GM23338 (cell line): ENCODE measurements around the gene PATE1. TPM values are rescaled to one million over a fixed set of nuclear protein-coding genes. Genes with fewer than 3 reads are reported as not detected.

Experiments used
- ATAC-seq: fragments of 200-7000 bp; cut with Tn5 transposase; 3 replicates; pipeline ENCODE4 v1.9.1; 2020
- DNase-seq: peaks from one replicate; pipeline ENCODE4 v3.0.0-alpha.2; 2015; ENCODE audit warnings: low spot score
- H2AFZ ChIP-seq: fragments of 200-600 bp; sonication (generic); 2 replicates; pipeline ENCODE4 v1.8.0; 2016; ENCODE audit warnings: antibody characterized with exemption, mild to moderate bottlenecking, moderate library complexity
- H3F3A ChIP-seq: fragments of 200-600 bp; sonication (generic); replicated peaks from 2 replicates; pipeline ENCODE4 v1.8.0; 2017; ENCODE audit warnings: antibody characterized with exemption, mixed run types, low read depth
- H3K27ac ChIP-seq: fragments of 200-600 bp; sonication (generic); 2 replicates; pipeline ENCODE4 v1.6.1; 2016; ENCODE audit warnings: low read depth
- H3K27me3 ChIP-seq: fragments of 200-600 bp; sonication (generic); 2 replicates; pipeline ENCODE4 v1.8.0; 2016; ENCODE audit warnings: mild to moderate bottlenecking, mixed run types, moderate library complexity; ENCODE audit not compliant: insufficient read depth
- H3K36me3 ChIP-seq: fragments of 200-600 bp; sonication (generic); 2 replicates; pipeline ENCODE4 v1.8.0; 2016; ENCODE audit warnings: mild to moderate bottlenecking; ENCODE audit not compliant: insufficient read depth
- H3K4me1 ChIP-seq: fragments of 200-600 bp; sonication (generic); 2 replicates; pipeline ENCODE4 v1.8.0; 2016; ENCODE audit warnings: mild to moderate bottlenecking, moderate library complexity; ENCODE audit not compliant: insufficient read depth
- H3K4me2 ChIP-seq: fragments of 200-600 bp; sonication (generic); 2 replicates; pipeline ENCODE4 v1.7.1; 2017; ENCODE audit warnings: mixed run types
- H3K4me3 ChIP-seq: fragments of 200-600 bp; sonication (generic); 2 replicates; pipeline ENCODE4 v1.6.1; 2016; ENCODE audit warnings: mixed run types
- H3K79me2 ChIP-seq: fragments of 200-600 bp; sonication (generic); replicated peaks from 2 replicates; pipeline ENCODE4 v1.8.0; 2017; ENCODE audit warnings: mild to moderate bottlenecking; ENCODE audit not compliant: insufficient read depth
- H3K9me2 ChIP-seq: fragments of 200-600 bp; sonication (generic); 2 replicates; pipeline ENCODE4 v1.8.0; 2017; ENCODE audit not compliant: insufficient read depth
- H4K20me1 ChIP-seq: fragments of 200-600 bp; sonication (generic); replicated peaks from 2 replicates; pipeline ENCODE4 v1.8.0; 2017; ENCODE audit warnings: mild to moderate bottlenecking; ENCODE audit not compliant: insufficient read depth
- H3K27ac Mint-ChIP-seq: 2 replicates; pipeline ENCODE4 v1.8.0; 2020; ENCODE audit warnings: inconsistent platforms, mild to moderate bottlenecking, moderate library complexity, mixed read lengths
- H3K27me3 Mint-ChIP-seq: 3 replicates; pipeline ENCODE4 v1.8.0; 2022; ENCODE audit warnings: low read depth, mild to moderate bottlenecking, moderate library complexity, mixed read lengths, inconsistent platforms; ENCODE audit not compliant: insufficient read depth, poor library complexity
- H3K36me3 Mint-ChIP-seq: 3 replicates; pipeline ENCODE4 v1.8.0; 2021; ENCODE audit warnings: low read depth, mild to moderate bottlenecking, inconsistent platforms, moderate library complexity, mixed read lengths
- H3K4me1 Mint-ChIP-seq: 3 replicates; pipeline ENCODE4 v1.8.0; 2020; ENCODE audit warnings: mild to moderate bottlenecking, inconsistent platforms, mixed read lengths
- H3K4me3 Mint-ChIP-seq: 3 replicates; pipeline ENCODE4 v1.8.0; 2021; ENCODE audit warnings: moderate library complexity, mild to moderate bottlenecking, inconsistent platforms, mixed read lengths
- H3K9me3 Mint-ChIP-seq: 3 replicates; pipeline ENCODE4 v1.8.0; 2020; ENCODE audit warnings: moderate library complexity, mild to moderate bottlenecking, inconsistent platforms, mixed read lengths
- CREB1 ChIP-seq: fragments of 250-450 bp; sonication (Bioruptor Pico); IDR thresholded peaks from 2 replicates; pipeline ENCODE4 v1.5.0; 2020; ENCODE audit warnings: low read depth, mild to moderate bottlenecking, moderate library complexity
- ETS1 ChIP-seq: IDR thresholded peaks from 2 replicates; pipeline ENCODE4 v1.6.1; 2016; ENCODE audit warnings: antibody characterized with exemption
- EZH2 ChIP-seq: fragments of 200-600 bp; sonication (generic); IDR thresholded peaks from one replicate; pipeline ENCODE4 v1.8.0; 2017; ENCODE audit warnings: antibody characterized with exemption, mild to moderate bottlenecking, low read depth; ENCODE audit not compliant: unreplicated experiment
- EZH2phosphoT487 ChIP-seq: fragments of 200-600 bp; sonication (generic); IDR thresholded peaks from one replicate; pipeline ENCODE4 v1.8.1; 2018; ENCODE audit warnings: antibody characterized with exemption; ENCODE audit not compliant: unreplicated experiment
- JUNB ChIP-seq: IDR thresholded peaks from one replicate; pipeline ENCODE4 v1.6.1; 2016; ENCODE audit warnings: antibody characterized with exemption; ENCODE audit not compliant: unreplicated experiment
- NANOG ChIP-seq: IDR thresholded peaks from 2 replicates; pipeline ENCODE4 v1.6.1; 2016; ENCODE audit warnings: antibody characterized with exemption, borderline replicate concordance
- POLR2AphosphoS5 ChIP-seq: IDR thresholded peaks from 2 replicates; pipeline ENCODE4 v1.6.1; 2016; ENCODE audit warnings: antibody characterized with exemption, low read depth
- REST ChIP-seq: IDR thresholded peaks from one replicate; pipeline ENCODE4 v1.6.1; 2018; ENCODE audit warnings: antibody characterized with exemption; ENCODE audit not compliant: unreplicated experiment
- ZNF114 ChIP-seq: fragments of 250-450 bp; sonication (Bioruptor Pico); IDR thresholded peaks from 2 replicates; pipeline ENCODE4 v1.5.0; 2020; ENCODE audit warnings: mild to moderate bottlenecking, moderate library complexity
- polyA plus RNA-seq: library from polyadenylated mRNA; unstranded; fragments of >200 nt; fragmentation: Nextera tagmentation; extraction: Ambion mirVana; gene quantifications from 2 replicates; pipeline ENCODE4 v1.2.1, GENCODE V29; 2016
- total RNA-seq: library from RNA; depleted of rRNA; stranded (reverse); fragments of >200 nt; shearing (Covaris generic); gene quantifications from 2 replicates; pipeline ENCODE4 v1.2.3, GENCODE V29; 2014

The PATE1 gene
- total and polyA plus RNA-seq, 2 experiments from 2014 or later = not detected

- TF ChIP-seq EZH2 (no peak), ETS1 (no peak), REST (no peak), JUNB (no peak)
These were observed 17.4 kb downstream of the PATE1 start (continued) for GRCh38 chr11:125763483-125763882.

GRCh38 chr11:125766251-125766650, 20.2 kb downstream of the PATE1 start:
- no peak overlapping the region for H3K27ac Mint-ChIP-seq
- no peaks in the 10 kb centered on the region for H3K9me3 Mint-ChIP-seq
- H3K36me3 ChIP-seq = no peaks in the 10 kb centered on the region
- peaks cover 6% of the 10 kb centered on the region for H3K9me2 ChIP-seq
- no peak overlapping the region for H3K4me3 ChIP-seq
- H3K27ac ChIP-seq = no peak overlapping the region
- no peaks in the 10 kb centered on the region for H3K79me2 ChIP-seq
- no peak overlapping the region for H2AFZ ChIP-seq
- H3K27me3 ChIP-seq = no peaks in the 10 kb centered on the region
- peaks cover 3% of the 10 kb centered on the region; the same call in 1 of the 3 replicates for H3K4me1 Mint-ChIP-seq
- H3K27me3 Mint-ChIP-seq = no peaks in the 10 kb centered on the region
- H4K20me1 ChIP-seq = no peaks in the 10 kb centered on the region
- no peaks in the 10 kb centered on the region for H3K4me1 ChIP-seq
- ATAC-seq = no peak
- H3F3A ChIP-seq = no peaks in the 10 kb centered on the region
- no peak overlapping the region for H3K4me2 ChIP-seq
- DNase-seq = no peak
- H3K36me3 Mint-ChIP-seq = no peaks in the 10 kb centered on the region
- TF ChIP-seq ZNF114 (CRISPR knock-in tag) (no peak), EZH2phosphoT487 (no peak), POLR2AphosphoS5 (no peak), CREB1 (CRISPR knock-in tag) (no peak), NANOG (no peak), ETS1 (no peak), EZH2 (no peak), REST (no peak)
- no peak overlapping the region for H3K4me3 Mint-ChIP-seq
